ENCODE measurements around the gene CA10.

DNA sequence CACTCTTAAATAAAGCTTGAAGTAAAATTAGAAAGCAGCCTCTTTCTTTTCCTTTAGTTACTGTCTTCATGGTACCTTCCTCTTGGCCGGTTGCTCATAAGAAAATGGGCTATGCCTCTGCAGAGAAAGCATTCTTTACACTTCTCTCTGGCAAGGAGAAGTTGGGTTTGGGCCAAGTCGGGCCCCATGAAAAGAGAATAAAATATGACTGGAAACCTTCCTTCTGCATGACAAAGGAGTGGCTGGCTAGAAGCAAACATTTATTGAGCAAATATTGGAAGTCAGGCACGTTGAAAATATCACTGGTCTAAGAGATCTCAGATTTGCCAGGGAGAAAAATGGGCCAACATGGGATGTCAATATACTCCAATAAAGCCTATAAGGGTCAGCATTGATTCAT lies 126.1 kb downstream of the CA10 start:
- TF ChIP-seq TAF1 (IDR thresholded peaks at IDR 0.05; ENCODE audit: borderline replicate concordance, low read depth, low read length) (no peak), POLR2AphosphoS5 (IDR thresholded peaks at IDR 0.05; ENCODE audit: low read depth, low read length) (no peak)
